ENCODE measurements around the gene NTM. TPM values are rescaled to one million over a fixed set of nuclear protein-coding genes. Genes with fewer than 3 reads are reported as not detected.

Gene NTM
- total RNA-seq, 1 donor = not detected

DNA sequence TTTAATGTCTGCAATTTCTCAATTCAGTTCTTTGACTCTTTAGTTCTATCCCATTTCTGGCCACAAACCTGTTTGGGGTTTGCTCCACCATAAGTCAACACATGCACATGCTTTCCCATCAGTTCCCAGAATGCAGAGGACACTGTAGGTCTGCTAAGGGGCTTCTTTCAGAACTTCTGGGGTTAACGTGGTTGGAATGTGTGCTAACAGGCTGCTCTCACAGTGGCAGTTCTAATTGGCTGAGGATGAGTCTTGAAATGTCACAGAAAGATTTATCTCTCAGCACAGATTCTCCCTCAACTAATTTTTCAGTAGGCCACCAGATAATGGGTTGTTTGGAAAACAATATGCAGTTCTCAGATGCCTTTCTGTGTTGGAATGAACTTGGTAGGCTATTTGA lies 703.4 kb downstream of the NTM start:
- DNase-seq (ENCODE audit: low read depth in 2 of 3, low spot score in 2 of 3) = no peak

DNA sequence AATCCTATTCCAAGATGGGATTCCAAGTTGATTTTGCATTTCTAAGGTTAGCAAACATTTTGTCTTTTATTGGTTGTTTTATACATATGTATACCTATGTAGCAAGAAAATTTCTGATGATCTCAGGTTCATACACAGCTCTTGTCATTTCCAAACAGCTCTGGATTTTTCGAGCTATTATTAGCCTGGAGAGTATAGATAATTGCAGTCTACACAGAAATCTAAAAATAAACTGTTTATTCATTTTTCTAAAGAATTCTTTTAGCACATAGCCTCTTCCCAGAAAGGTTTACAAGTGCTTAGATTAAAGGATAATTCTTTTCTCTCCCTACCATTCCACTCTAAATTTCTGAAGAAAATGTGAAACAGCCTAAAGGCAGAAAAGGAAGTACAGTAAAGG lies 705.0 kb downstream of the NTM start:
- DNase-seq (ENCODE audit: low read depth in 2 of 3, low spot score in 2 of 3) = no peak

DNA sequence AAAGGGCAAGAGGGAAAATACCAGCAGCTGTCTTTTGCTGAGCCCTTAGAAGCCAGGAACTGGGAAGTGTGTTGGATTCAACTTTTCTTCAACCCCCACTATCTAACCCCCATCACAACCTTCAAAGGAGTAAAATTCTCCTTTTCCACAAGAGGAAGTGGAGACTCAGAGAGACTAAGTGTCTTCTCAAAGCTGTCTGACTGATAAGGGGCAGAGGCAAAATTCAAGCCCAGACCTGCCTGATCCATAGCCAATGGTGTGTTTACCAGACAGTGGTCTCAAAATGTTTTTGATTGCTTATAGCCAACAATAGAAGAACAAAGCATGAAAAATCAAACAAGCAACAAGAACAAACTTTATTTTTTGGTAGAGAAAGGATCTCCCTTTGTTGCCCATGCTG lies 707.0 kb downstream of the NTM start:
- DNase-seq (ENCODE audit: low read depth in 2 of 3, low spot score in 2 of 3) = no peak

DNA sequence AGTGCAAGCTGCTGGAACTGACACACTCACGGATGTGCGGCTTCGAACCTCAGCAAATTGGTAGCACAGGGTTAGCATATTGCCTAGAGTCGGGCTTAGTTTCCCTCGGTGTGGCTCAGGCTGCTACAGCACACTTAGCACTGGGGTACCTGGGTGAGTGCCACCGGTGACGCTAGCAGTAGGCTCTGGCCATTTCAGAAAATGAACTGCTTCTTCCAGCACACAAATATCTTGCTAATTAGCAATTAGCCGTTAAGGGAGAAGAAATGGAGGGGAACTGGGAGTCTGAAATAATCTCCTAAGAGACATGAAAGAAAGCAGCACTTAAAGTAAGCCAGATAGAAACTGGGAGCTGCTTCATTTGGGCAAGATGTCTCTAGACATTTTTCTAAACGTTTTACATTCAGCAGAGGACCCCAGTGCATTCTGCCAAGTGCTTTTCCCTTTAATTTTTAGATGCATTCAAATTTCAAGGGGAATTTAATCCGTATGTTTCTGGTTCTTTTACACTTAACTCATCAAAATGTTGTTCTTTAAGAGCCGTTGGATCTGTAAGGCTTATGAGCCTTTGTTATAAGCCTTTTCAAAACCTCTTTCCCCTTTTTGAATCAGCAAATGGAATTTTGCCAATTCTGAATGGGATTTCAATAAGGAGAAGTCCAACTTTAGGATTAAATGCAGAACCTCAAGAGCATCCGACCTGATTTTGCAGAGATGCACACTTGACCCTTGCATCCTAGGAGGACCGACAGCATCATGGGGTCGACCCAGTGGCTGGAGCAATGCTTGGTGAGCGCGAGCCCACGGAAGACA lies 708.1 kb downstream of the NTM start:
- DNase-seq (ENCODE audit: low read depth in 2 of 3, low spot score in 2 of 3) = no peak

DNA sequence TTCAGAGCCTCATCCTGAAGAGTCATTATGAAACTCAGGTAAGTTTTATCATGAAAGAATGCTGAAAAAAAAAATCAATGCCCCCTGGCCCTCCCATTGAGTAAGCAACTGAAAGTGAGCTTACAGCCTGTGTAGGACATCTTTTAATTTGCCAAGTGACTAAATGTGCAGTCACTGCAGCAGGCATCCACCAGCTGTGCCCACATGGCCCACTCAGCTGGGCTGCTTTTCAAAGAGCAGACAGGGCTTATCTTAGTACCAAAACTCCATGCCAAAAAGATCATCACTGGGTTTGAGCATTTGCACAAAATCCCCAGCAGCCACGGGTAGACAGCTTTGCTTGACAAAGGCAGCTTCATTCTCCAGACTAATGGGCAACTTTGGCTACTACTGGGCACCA lies 709.7 kb downstream of the NTM start:
- no peak for DNase-seq (ENCODE audit: low read depth in 2 of 3, low spot score in 2 of 3)

DNA sequence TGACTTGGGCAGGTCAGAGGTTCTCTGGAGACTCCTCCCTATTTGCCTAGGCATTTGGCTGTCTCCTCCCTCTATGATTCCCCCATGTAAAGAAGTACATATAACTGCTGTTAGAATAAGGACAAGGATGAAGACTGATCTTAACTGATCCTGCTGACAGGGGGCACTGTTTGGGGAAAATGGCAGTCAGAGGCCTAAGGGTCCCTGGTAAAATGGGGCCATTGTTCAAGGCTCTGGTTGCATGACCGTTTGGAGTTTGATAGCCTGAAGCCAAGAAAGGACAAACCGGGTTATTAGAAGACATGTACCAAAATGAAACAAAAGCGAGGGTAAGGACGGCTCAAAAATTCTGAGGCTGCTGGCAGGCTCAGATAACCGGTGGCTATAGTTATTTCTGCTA lies 712.2 kb downstream of the NTM start:
- DNase-seq (ENCODE audit: low read depth in 2 of 3, low spot score in 2 of 3) = no peak

DNA sequence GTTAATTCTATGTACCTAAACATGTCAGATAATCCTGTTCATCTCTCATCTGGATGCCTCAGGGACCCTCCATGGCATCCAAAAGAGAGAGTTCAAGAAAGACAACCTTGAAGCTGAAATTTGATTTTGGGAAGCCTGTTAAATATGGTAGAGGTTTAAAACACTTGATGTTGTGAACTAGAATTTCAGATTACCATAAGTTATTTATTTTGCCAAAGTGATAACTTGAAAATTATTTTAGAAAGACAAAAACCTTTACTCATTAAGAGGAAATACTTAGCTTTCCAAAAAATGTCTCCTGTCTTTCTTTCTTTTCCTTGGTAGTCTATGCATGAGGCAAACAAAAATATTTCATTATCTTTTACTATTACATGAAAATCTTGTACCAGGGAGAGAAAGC lies 714.0 kb downstream of the NTM start:
- no peak for DNase-seq (ENCODE audit: low read depth in 2 of 3, low spot score in 2 of 3)

DNA sequence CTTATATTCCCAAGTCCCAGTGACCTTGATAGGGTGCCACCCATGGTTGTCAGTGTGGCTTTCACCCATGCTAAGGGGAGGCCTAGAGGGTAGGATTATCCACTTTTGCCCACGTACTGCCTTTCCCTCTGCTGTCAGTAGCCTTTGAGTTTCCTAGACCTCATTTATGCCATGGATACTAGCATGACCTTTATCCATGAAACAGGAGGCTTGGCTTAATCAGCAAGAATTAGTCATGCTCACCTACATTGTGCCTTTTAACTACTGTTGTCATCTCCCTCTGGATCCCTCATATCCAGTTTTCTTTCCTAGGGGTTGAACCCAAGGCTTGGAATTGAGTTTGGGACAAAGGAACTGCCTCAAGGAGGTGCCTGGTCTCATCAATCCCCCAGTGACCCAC lies 716.7 kb downstream of the NTM start:
- no peak for DNase-seq (ENCODE audit: low read depth in 2 of 3, low spot score in 2 of 3)

DNA sequence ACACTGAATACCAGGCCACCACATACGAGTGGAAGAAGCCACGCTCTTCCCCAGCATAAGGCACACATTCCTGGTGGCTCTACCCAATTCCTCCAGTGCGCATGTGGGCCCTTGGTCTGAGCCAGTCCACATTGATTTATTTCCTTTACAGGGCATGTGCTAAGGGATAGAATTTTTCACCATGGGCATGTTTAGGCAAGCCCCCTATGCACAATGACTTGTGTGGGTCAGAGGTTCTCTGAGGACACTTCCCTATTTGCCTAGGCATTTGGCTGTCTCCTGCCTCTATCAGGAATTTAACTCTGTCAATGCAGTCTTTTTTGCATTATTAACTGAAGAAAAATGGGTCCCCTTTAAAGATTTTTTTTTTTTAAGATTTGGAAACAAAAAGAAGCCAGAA lies 718.1 kb downstream of the NTM start:
- no peak for DNase-seq (ENCODE audit: low read depth in 2 of 3, low spot score in 2 of 3)

DNA sequence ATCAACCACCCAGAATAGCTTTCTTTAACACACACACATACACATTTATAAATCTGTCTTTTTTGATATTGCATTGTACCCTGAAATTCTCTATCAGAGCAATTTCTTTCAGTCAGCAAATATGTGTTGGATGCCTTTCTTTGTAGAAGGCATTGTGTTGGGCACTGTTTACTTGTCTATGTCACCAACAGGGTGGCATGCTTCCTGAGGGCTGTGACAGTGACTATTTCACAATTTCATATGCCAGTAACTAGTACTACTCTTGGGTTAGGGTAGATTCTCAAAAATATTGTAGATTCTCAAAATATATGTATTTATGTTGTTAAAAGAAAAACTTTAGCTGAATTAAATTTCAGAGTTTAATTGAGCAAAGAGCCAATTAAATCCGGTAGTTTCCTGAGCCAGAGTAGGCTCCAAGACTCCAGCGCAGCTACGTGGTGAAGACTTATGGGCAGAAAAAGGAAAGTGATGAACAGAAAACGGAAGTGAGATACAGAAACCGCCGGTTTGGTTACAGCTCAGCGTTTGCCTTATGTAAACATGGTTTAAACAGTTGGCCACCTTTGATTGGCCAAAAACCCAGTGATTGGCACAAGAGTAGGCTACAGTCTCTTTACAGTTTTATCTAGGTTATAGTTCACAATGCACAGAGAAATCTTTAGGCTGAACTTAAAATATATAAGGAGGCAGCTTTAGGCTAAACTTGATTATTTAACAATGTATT lies 723.3 kb downstream of the NTM start:
- peak in 1 of 3 donors; percentile 44 for DNase-seq (ENCODE audit: low read depth in 2 of 3, low spot score in 2 of 3)

DNA sequence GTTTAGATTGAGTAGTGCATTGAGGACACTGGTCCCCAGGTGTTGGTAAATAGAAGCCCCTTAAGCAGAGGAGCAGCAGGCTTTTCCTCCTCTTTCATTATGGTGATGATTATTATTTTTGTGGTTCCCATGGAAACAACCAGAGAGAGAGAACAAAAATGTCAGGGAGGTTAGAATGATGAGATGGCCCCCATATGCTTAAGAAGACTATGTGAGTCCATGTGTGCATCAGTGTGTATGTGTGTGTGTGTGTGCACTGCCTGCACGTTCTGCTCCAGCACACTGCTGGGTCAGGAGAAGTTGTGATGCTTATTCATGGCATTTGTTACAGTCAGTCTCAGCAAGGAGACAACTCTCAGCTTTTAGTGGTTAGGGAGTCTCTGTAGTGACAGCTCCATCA lies 724.2 kb downstream of the NTM start:
- DNase-seq (ENCODE audit: low read depth in 2 of 3, low spot score in 2 of 3) = no peak

DNA sequence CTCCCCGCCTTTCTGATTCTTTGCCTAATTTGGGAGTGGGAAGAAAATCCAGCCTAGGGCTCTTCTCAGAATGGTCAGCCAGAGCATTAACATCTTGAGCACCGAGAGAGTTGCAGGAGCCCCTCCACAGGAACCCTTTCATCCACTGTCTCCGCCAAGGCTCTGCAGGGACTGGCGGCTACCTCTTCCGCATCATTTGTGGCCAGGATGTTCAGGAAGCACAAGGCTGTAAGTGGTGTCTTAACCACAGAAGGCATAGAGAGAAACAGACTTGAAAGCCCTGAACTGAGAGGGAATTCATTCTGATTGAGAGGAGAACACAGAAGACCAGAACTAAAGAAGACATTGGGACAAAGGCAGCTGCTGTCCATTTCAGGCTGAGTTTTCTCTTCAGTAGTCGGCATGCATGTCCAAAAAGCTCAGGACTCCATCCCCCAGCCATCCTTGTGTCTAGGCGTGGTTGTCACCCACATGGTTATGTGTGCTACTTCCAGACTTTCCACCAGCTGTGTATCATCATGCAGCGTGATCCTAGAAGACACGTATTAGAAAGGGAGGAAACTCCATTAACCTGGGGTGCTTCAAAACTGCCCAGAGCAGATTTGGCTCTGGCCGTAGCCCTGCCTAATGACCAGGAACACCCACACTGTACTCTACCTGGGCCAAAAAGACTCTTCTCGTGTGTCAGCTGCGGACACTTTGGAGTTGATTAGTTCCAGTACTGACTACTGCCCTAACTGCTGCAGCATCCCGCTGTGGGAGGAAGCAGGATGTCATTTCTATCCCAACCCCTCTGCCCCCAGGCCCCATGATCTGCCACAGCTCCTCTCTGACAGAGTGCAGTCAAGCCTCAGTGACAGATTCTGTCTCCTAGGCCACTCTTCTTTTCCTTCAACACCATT lies 725.1 kb downstream of the NTM start:
- DNase-seq (ENCODE audit: low read depth in 2 of 3, low spot score in 2 of 3) = no peak

DNA sequence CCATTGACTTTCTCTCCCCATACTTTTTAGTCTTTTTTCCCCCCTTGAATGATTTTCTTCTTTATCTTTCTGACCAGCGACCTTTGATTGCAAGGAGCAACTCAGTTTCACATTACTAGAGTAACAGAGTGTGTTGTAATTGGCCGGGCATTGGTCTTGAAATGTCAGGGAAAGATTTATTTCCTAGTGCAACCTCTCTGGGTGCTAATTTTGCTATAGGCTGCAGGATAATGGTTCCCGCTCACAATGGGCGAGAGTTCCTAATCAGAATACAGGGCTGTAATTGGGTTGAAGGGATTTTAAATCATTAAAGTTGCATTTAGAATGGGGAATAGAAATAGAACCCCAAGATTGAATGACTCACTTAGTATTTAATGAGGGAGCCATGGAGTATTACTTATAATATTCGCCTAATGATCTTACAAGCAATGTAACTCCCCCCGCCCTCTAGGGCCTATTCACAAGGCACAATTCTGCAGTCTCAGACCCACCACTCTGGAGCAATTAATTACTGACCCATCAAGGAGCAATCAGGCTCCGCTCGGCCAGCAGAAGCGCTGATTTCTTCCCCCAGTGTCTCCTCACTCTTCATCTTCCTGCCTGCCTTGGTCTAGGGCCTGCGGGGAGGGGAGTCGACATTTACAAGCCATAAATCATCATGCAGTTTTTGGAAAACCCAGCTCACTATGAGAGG lies 725.9 kb downstream of the NTM start:
- no peak for DNase-seq (ENCODE audit: low read depth in 2 of 3, low spot score in 2 of 3)

DNA sequence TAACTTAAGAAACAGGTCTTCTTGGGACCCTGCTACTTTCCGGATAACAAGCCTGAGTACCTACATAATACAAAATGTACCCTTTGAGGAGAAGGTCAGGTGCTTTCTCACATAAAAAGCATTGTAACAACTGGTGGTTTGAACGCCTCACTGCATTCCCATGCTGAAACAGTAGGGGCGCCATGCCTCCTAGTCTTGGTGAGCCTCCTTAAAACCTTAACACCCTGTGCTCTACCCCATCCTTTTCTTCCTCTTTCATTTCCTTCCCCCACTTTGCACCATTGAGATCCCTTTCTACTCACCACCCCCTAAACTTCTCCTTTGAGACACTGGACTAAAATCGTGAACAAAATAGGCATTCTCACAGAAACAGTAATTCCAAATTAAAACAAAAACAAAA lies 729.3 kb downstream of the NTM start:
- no peak for DNase-seq (ENCODE audit: low read depth in 2 of 3, low spot score in 2 of 3)

DNA sequence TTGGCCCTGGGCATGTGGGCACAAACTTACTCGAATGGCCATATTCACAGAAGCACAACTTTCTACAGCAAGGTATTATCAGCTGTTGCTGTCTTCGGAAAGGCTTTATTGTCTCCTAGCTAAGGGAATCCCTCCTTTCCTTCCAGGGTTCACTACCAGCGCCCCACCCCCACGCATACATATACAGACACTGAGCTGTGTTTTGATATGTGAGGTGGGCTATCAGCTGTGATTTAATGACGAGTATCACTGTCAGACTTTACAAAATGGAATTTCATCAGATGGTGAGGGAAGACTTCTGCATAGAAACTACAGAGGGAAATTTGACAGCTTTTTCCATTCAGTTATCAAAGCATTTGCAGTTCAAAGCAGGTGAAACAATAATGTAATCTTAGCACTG lies 730.2 kb downstream of the NTM start:
- no peak for DNase-seq (ENCODE audit: low read depth in 2 of 3, low spot score in 2 of 3)

DNA sequence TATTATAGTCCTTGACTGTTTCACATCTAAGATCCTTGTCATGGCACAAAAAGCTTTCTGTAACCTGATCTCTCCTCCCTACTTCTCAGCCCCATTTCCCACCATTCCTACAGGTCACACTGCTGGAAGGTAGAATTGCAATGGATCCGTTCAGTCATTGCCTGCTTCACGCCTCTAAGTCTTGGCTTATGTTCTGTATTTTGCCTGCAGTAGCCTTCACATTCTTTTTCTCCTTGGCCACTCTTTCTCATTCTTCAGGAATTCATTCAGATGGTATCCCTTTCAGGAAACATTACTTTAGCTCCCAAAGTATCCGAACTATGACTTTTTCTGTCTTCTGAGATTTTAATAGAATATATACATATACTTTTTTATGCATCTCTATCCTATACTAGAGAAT lies 731.5 kb downstream of the NTM start:
- DNase-seq (ENCODE audit: low read depth in 2 of 3, low spot score in 2 of 3) = no peak

DNA sequence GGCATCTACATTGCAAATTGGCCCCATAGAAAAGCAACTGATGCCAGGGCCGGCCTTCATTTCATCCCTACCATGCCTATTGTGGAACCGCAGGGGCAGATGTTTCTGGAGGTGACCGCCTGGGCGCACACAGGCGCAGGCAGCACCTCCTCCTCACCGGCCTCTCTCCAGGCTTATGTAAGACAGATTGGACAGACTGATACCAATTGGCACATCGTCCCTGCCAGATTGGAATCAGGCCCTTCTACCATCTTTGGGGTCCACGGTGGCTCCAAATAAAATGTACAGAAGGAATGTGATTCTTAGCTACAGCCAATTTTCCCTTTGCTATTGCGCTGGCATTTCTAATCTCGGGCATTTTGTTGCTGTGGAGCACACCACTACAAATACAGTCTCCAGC lies 732.6 kb downstream of the NTM start:
- no peak for DNase-seq (ENCODE audit: low read depth in 2 of 3, low spot score in 2 of 3)

DNA sequence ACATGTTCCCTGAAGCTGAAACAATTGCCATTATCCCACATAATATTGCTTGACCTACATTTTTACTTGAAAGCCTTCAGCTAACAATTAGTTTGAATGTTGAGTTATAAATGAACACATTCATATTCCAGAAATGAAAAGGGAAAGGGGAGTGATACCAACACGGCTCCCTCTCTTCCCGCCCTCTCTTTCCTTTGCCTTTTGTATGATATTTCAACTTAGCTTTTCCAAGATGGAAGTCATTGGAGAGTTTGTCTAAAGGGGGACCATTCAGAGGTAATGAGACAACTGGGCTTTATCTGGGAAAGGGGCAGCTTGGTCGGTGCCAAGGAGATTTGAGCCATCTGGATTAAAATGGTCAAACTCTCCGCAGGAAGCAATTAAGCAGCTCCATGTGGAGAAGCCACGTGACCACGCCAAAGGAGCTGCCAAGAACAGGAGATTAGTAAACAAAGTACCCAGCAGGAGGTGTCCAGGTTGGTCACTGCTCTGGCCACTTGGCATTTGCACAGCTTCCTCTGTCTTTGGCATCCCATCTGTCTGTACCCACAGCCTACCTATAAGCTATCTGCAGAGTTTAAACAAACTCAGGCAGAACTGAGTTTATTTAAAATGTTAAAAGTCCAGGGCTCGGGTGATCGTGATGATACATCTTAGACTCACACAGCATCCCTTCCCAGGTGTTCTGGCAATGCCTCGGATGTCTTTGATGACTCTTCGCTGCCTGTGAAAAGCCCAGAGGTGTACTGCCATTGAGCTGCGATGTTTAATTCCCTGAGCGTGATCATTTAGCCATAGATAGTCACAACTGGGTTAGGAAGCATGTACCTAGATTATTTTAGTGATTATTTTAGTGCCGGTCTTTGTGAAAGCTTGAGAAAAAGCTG lies 735.9 kb downstream of the NTM start:
- DNase-seq (ENCODE audit: low read depth in 2 of 3, low spot score in 2 of 3) = no peak

DNA sequence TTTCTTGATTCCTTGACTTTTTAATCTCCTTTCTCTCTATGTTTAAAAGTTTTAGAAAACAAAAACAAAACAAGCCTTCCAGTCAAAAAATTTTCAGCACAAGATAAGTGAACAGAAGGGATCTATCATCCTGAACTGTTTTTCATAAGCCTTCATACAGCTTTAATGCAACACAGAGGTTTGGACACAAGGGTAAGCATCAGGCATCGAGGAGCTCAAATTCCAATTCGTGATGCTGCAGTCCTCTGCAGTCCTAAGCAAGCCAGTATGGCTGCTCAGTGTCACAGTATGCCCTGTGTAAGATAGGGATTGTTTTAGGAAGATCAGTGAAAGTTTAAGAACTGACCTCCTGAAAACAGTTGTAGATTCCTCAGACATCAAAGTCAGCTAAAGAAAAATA lies 740.9 kb downstream of the NTM start:
- no peak for DNase-seq (ENCODE audit: low read depth in 2 of 3, low spot score in 2 of 3)

DNA sequence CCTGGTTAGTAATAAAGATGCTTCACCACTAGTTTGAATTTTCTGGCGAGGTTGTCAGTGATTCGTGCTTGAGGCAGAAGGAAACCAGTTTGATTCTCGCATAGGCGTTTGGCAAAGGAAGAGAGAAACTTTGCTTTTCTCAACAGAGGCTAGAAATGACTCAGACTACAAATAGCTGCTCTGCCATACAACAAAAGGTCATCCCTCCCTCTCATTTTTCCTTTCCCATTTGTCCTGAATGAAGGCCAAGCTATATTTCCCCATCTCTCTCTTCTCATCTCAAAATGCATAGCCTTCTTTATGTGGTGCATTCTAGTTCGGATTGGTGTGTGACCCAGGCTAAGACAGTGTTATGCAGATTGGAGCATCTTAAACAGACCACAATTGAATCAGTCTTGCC lies 741.4 kb downstream of the NTM start:
- DNase-seq (ENCODE audit: low read depth in 2 of 3, low spot score in 2 of 3) = no peak

All from hematopoietic multipotent progenitor cell (in vitro differentiated cells).